Measurements from ENCODE around the gene P2RY13.

Gene P2RY13

GRCh38 chr3:151283387-151283786 lies 46.0 kb downstream of the P2RY13 start:
- no peak overlapping the region for H3K27ac ChIP-seq
- TF ChIP-seq ZFX (IDR thresholded peaks at IDR 0.05; ENCODE audit: borderline replicate concordance) = no peak
- TF ChIP-seq, protein P1, sequence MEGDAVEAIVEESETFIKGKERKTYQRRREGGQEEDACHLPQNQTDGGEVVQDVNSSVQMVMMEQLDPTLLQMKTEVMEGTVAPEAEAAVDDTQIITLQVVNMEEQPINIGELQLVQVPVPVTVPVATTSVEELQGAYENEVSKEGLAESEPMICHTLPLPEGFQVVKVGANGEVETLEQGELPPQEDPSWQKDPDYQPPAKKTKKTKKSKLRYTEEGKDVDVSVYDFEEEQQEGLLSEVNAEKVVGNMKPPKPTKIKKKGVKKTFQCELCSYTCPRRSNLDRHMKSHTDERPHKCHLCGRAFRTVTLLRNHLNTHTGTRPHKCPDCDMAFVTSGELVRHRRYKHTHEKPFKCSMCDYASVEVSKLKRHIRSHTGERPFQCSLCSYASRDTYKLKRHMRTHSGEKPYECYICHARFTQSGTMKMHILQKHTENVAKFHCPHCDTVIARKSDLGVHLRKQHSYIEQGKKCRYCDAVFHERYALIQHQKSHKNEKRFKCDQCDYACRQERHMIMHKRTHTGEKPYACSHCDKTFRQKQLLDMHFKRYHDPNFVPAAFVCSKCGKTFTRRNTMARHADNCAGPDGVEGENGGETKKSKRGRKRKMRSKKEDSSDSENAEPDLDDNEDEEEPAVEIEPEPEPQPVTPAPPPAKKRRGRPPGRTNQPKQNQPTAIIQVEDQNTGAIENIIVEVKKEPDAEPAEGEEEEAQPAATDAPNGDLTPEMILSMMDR (IDR thresholded peaks at IDR 0.05) = no peak

DNA sequence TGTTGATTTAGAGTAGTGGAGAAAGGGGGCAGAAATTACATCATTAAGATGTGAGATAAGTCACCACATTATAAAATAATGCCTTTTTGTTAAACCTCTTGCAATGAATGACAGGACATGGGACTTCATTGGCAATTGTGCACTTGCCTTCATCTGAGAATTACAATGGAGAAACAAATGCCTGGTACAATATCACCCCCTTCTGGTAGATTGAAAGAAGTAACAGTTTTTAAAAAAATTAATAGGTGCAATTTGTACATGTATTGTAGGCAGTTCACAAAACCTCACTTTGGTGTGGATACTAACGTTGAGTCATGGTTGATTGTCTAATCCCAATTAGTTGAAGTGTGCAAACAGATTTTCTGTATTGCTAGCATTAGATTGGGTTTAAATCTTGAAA lies 46.4 kb downstream of the P2RY13 start:
- H3K27ac ChIP-seq = no peak overlapping the region
- no peak for TF ChIP-seq ZFX (IDR thresholded peaks at IDR 0.05; ENCODE audit: borderline replicate concordance)
- TF ChIP-seq, protein P1 (IDR thresholded peaks at IDR 0.05) = peak; percentile 79

GRCh38 chr3:151281671-151282324 lies 47.6 kb downstream of the P2RY13 start:
- no peak overlapping the region for H3K27ac ChIP-seq
- TF ChIP-seq ZFX (IDR thresholded peaks at IDR 0.05; ENCODE audit: borderline replicate concordance) = no peak
- TF ChIP-seq, protein P1 (IDR thresholded peaks at IDR 0.05) = no peak

- no peak within 1 kb of the TSS for H3K27ac ChIP-seq
- TF ChIP-seq ZFX (IDR thresholded peaks at IDR 0.05; ENCODE audit: borderline replicate concordance) = no peak
- TF ChIP-seq, protein P1 (IDR thresholded peaks at IDR 0.05) = no peak
Measured at GRCh38 chr3:151278230-151278629, 51.1 kb downstream of the P2RY13 start, which contains the start of gene P2RY14. Gene P2RY14 (minus strand): TSS chr3:151278542. CDS start chr3:151214316, 64,226 bp downstream.

- TF ChIP-seq ZFX (IDR thresholded peaks at IDR 0.05; ENCODE audit: borderline replicate concordance) = no peak
- TF ChIP-seq, protein P1 (IDR thresholded peaks at IDR 0.05) = no peak
- H3K27ac ChIP-seq = no peak overlapping the region
Measured at GRCh38 chr3:151276687-151277042, 52.7 kb downstream of the P2RY13 start.
